Activated CD8-positive, alpha-beta memory T cell treated with anti-CD3 and anti-CD28 coated beads, Interleukin-2, amount 50 U/mL, for 48 hours (primary cell): ENCODE measurements around the gene PHLDB2.
A peak's percentile ranks its signal among the peaks of the same experiment; 100 is the strongest.

Experiments used
- DNase-seq: peaks from one replicate; pipeline ENCODE4 v3.0.0-alpha.2; 2020

PHLDB2 gene

GRCh38 chr3:111852540-111852939 lies 6.5 kb upstream of the PHLDB2 start:
- no peak for DNase-seq

- no peak for DNase-seq
These were observed 6.0 kb upstream of the PHLDB2 start for GRCh38 chr3:111853068-111853467.

GRCh38 chr3:111854990-111855389 lies 4.1 kb upstream of the PHLDB2 start:
- no peak for DNase-seq

- no peak for DNase-seq
These were observed 2.6 kb upstream of the PHLDB2 start for GRCh38 chr3:111856501-111856900.

GRCh38 chr3:111857474-111857873 lies 1.6 kb upstream of the PHLDB2 start:
- DNase-seq: no peak

GRCh38 chr3:111858642-111859041 lies 423 bp upstream of the PHLDB2 start:
- no peak for DNase-seq

GRCh38 chr3:111859974-111860859 lies 1.2 kb downstream of the PHLDB2 start:
- peak; percentile 65 for DNase-seq

- DNase-seq: no peak
These were observed 2.3 kb downstream of the PHLDB2 start for GRCh38 chr3:111861391-111861790.

GRCh38 chr3:111862415-111862814 lies 3.4 kb downstream of the PHLDB2 start:
- no peak for DNase-seq

- DNase-seq: no peak
These were observed 3.9 kb downstream of the PHLDB2 start for GRCh38 chr3:111862974-111863373.

- DNase-seq: no peak
These were observed 5.1 kb downstream of the PHLDB2 start for GRCh38 chr3:111863942-111864694.

GRCh38 chr3:111864821-111865656 lies 6.0 kb downstream of the PHLDB2 start:
- no peak for DNase-seq

GRCh38 chr3:111867889-111868426 lies 8.9 kb downstream of the PHLDB2 start:
- DNase-seq: no peak

GRCh38 chr3:111870620-111871019 lies 11.6 kb downstream of the PHLDB2 start:
- DNase-seq: no peak

GRCh38 chr3:111871809-111872623 lies 13.0 kb downstream of the PHLDB2 start:
- DNase-seq: no peak

GRCh38 chr3:111872979-111873378 lies 13.9 kb downstream of the PHLDB2 start:
- DNase-seq: no peak

GRCh38 chr3:111874177-111874820 lies 15.2 kb downstream of the PHLDB2 start:
- no peak for DNase-seq

GRCh38 chr3:111881480-111881879 lies 22.4 kb downstream of the PHLDB2 start:
- DNase-seq: no peak

GRCh38 chr3:111882194-111882593 lies 23.1 kb downstream of the PHLDB2 start:
- no peak for DNase-seq

GRCh38 chr3:111882799-111883198 lies 23.7 kb downstream of the PHLDB2 start:
- DNase-seq: no peak

GRCh38 chr3:111884411-111885018 lies 25.4 kb downstream of the PHLDB2 start:
- no peak for DNase-seq
